ENCODE measurements around the gene C6orf47.

DNA sequence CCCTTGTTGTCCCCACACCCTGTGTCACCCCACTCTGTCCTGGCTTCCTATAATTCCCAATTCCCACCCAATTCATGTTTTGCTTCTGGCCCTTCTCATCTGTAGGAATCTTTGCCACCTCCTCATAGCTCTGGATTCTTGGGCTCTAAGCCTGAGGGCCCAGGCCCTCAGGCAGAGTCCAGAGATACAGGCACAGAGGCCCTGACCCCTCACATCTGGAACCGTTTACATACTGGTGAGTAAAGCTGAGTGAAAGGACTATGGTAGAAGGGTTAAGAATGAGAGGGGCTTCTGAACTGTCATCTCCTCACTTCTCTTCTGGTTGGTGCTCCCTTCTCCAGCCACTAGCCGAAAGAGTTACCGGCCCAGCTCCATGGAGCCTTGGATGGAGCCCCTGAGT, 26.4 kb downstream of the C6orf47 start:
- TF ChIP-seq POLR2A (IDR thresholded peaks at IDR 0.05; ENCODE audit: low read depth, low read length) (no peak), POLR2AphosphoS5 (IDR thresholded peaks at IDR 0.05; ENCODE audit: low read depth, low read length) (no peak), TAF1 (IDR thresholded peaks at IDR 0.05; ENCODE audit: borderline replicate concordance, low read depth, low read length) (no peak)

Data from GM12892 (cell line).